Subcutaneous abdominal adipose tissue (tissue), 5 donors: ENCODE data around the gene FAM168B.

ENCODE experiments used
- H3K27ac ChIP-seq: one replicate; pipeline ENCODE4 v1.7.0; 2013; ENCODE audit warnings: low read depth, mild to moderate bottlenecking, inconsistent platforms, low read length, moderate library complexity
- H3K27me3 ChIP-seq, 5 donors: one replicate each; pipeline ENCODE4 v1.7.0; 2013; ENCODE audit warnings: low read length in 5 of 5, inconsistent platforms in 1 of 5; ENCODE audit not compliant: control insufficient read depth in 5 of 5, insufficient read depth in 4 of 5
- H3K36me3 ChIP-seq, 5 donors: one replicate each; pipeline ENCODE4 v1.7.0; 2013; ENCODE audit warnings: low read length in 5 of 5; ENCODE audit not compliant: control insufficient read depth in 5 of 5, insufficient read depth in 5 of 5
- H3K4me1 ChIP-seq, 5 donors: one replicate each; pipeline ENCODE4 v1.7.0; 2013; ENCODE audit warnings: low read length in 5 of 5, mild to moderate bottlenecking in 3 of 5, moderate library complexity in 1 of 5; ENCODE audit not compliant: control insufficient read depth in 5 of 5, insufficient read depth in 5 of 5
- H3K4me3 ChIP-seq, 5 donors: one replicate each; pipeline ENCODE4 v1.7.0; 2013; ENCODE audit warnings: low read length in 5 of 5, low read depth in 1 of 5
- H3K9ac ChIP-seq, 5 donors: one replicate each; pipeline ENCODE4 v1.7.0; 2013; ENCODE audit warnings: low read length in 5 of 5, mild to moderate bottlenecking in 4 of 5, moderate library complexity in 3 of 5
- H3K9me3 ChIP-seq, 5 donors: one replicate each; pipeline ENCODE4 v1.7.0; 2013; ENCODE audit warnings: low read length in 5 of 5; ENCODE audit not compliant: control insufficient read depth in 5 of 5
- donor health status: healthy.
- donor health status: healthy.
- donor health status: healthy.
- donor health status: healthy.
- donor health status: healthy.

The FAM168B gene

GRCh38 chr2:131056932-131057287 lies 36.4 kb downstream of the FAM168B start:
- H3K36me3 ChIP-seq = peaks cover 7 to 66% (median 54%) of the 10 kb centered on the region in 5 donors
- H3K4me1 ChIP-seq = peaks cover 2 to 29% (median 22%) of the 10 kb centered on the region in 5 donors

GRCh38 chr2:131056204-131056931 lies 36.9 kb downstream of the FAM168B start:
- no peak overlapping the region for H3K27ac ChIP-seq
- H3K27me3 ChIP-seq = no peaks in the 10 kb centered on the region
- H3K9me3 ChIP-seq = no peaks in the 10 kb centered on the region
- peaks cover 2 to 29% (median 22%) of the 10 kb centered on the region in 5 donors for H3K4me1 ChIP-seq
- peaks cover 9 to 71% (median 60%) of the 10 kb centered on the region in 5 donors for H3K36me3 ChIP-seq
- H3K4me3 ChIP-seq = no peak overlapping the region
- H3K9ac ChIP-seq = peak overlapping the region in 2 of 5 donors; percentile 1 to 35

More at GRCh38 chr2:131056932-131057287, 36.4 kb downstream of the FAM168B start:
- Histone ChIP-seq H3K4me3 (no peak overlapping the region), H3K9ac (no peak overlapping the region), H3K9me3 (no peaks in the 10 kb centered on the region), H3K27me3 (no peaks in the 10 kb centered on the region), H3K27ac (no peak overlapping the region)

- peaks cover 9 to 80% (median 69%) of the 10 kb centered on the region in 5 donors for H3K36me3 ChIP-seq
- peaks cover 2 to 29% (median 22%) of the 10 kb centered on the region in 5 donors for H3K4me1 ChIP-seq
- H3K4me3 ChIP-seq = no peak overlapping the region
- H3K27ac ChIP-seq = no peak overlapping the region
- H3K27me3 ChIP-seq = no peaks in the 10 kb centered on the region
- H3K9me3 ChIP-seq = no peaks in the 10 kb centered on the region
- no peak overlapping the region for H3K9ac ChIP-seq
Observed at GRCh38 chr2:131055169-131056065, 37.8 kb downstream of the FAM168B start.

- no peak overlapping the region for H3K27ac ChIP-seq
- H3K9me3 ChIP-seq = no peaks in the 10 kb centered on the region
- H3K27me3 ChIP-seq = no peaks in the 10 kb centered on the region
- peaks cover 9 to 83% (median 74%) of the 10 kb centered on the region in 5 donors for H3K36me3 ChIP-seq
- H3K9ac ChIP-seq = no peak overlapping the region
- H3K4me3 ChIP-seq = no peak overlapping the region
- peaks cover 2 to 29% (median 22%) of the 10 kb centered on the region in 5 donors for H3K4me1 ChIP-seq
Observed at GRCh38 chr2:131054488-131054887, 38.8 kb downstream of the FAM168B start.

- no peak overlapping the region for H3K4me3 ChIP-seq
- H3K36me3 ChIP-seq = peaks cover 9 to 91% (median 81%) of the 10 kb centered on the region in 5 donors
- no peaks in the 10 kb centered on the region for H3K27me3 ChIP-seq
- peaks cover 0 to 17% (median 13%) of the 10 kb centered on the region in 5 donors for H3K4me1 ChIP-seq
- no peak overlapping the region for H3K27ac ChIP-seq
- H3K9ac ChIP-seq = no peak overlapping the region
- no peaks in the 10 kb centered on the region for H3K9me3 ChIP-seq
Observed at GRCh38 chr2:131052741-131053263, 40.5 kb downstream of the FAM168B start.

- Histone ChIP-seq H3K9me3 (no peaks in the 10 kb centered on the region), H3K4me1 (peaks cover 0 to 16% (median 3%) of the 10 kb centered on the region in 5 donors), H3K4me3 (no peak overlapping the region), H3K27me3 (no peaks in the 10 kb centered on the region), H3K36me3 (peaks cover 9 to 95% (median 88%) of the 10 kb centered on the region in 5 donors), H3K9ac (no peak overlapping the region), H3K27ac (no peak overlapping the region)
Observed at GRCh38 chr2:131050896-131051295, 42.4 kb downstream of the FAM168B start.

- Histone ChIP-seq H3K4me3 (no peak overlapping the region), H3K36me3 (peaks cover 9 to 83% (median 73%) of the 10 kb centered on the region in 5 donors)
Observed at GRCh38 chr2:131049150-131049718, 44.0 kb downstream of the FAM168B start.

GRCh38 chr2:131048641-131049040 lies 44.6 kb downstream of the FAM168B start:
- Histone ChIP-seq H3K27ac (no peak overlapping the region), H3K9me3 (no peaks in the 10 kb centered on the region), H3K36me3 (peaks cover 9 to 82% (median 70%) of the 10 kb centered on the region in 5 donors), H3K9ac (no peak overlapping the region), H3K27me3 (no peaks in the 10 kb centered on the region), H3K4me1 (peaks cover 0 to 17% (median 0%) of the 10 kb centered on the region in 5 donors), H3K4me3 (no peak overlapping the region)

More at GRCh38 chr2:131049150-131049718, 44.0 kb downstream of the FAM168B start:
- H3K9ac ChIP-seq = no peak overlapping the region
- H3K4me1 ChIP-seq = peaks cover 0 to 17% (median 0%) of the 10 kb centered on the region in 5 donors
- H3K27ac ChIP-seq = no peak overlapping the region
- H3K9me3 ChIP-seq = no peaks in the 10 kb centered on the region
- H3K27me3 ChIP-seq = no peaks in the 10 kb centered on the region

- Histone ChIP-seq H3K27me3 (no peaks in the 10 kb centered on the region), H3K4me1 (peaks cover 0 to 17% (median 0%) of the 10 kb centered on the region in 5 donors), H3K36me3 (peaks cover 7 to 76% (median 64%) of the 10 kb centered on the region in 5 donors), H3K4me3 (no peak overlapping the region), H3K9ac (no peak overlapping the region), H3K27ac (no peak overlapping the region), H3K9me3 (no peaks in the 10 kb centered on the region)
Observed at GRCh38 chr2:131047920-131048560, 45.2 kb downstream of the FAM168B start.
